GM12878 (cell line): Measurements from ENCODE around the gene CTSE. TPM values are rescaled to one million over a fixed set of nuclear protein-coding genes. Genes with fewer than 3 reads are reported as not detected.

Experiments used
- ATAC-seq: fragments of 200-7000 bp; cut with Tn5 transposase; 3 replicates; pipeline ENCODE4 v1.9.1; 2020; ENCODE audit warnings: mild to moderate bottlenecking, moderate library complexity
- BruUV-seq: library from RNA; stranded (reverse); fragments of 400-500 nt; replicated peaks from 2 replicates; lab custom pipeline; 2021; lab: Mats Ljungman, UMichigan
- CTCF ChIA-PET: fragments of 300-600 bp; sonication (Branson Sonifier 250); formaldehyde crosslinking; extraction: SDS; loops from one replicate; lab custom pipeline; 2021; ENCODE audit warnings: inconsistent platforms; lab: Yijun Ruan, JAX
- POLR2A ChIA-PET: fragments of 350-600 bp; formaldehyde crosslinking; extraction: SDS; loops from one replicate; lab custom pipeline; 2021; ENCODE audit warnings: inconsistent platforms; lab: Charles Lee
- RAD21 ChIA-PET: fragments of 300-600 bp; sonication (Branson Sonifier 250); formaldehyde crosslinking; loops from one replicate; lab custom pipeline; 2023; ENCODE audit warnings: antibody characterized with exemption; ENCODE audit not compliant: unreplicated experiment; lab: Charles Lee
- SMC1A ChIA-PET: fragments of 300-600 bp; sonication (Branson Sonifier 250); formaldehyde crosslinking; loops from one replicate; lab custom pipeline; 2023; ENCODE audit not compliant: unreplicated experiment, uncharacterized antibody; lab: Charles Lee
- DNase-seq: peaks from one replicate; pipeline ENCODE4 v3.0.0-alpha.2; 2011; ENCODE audit warnings: low read depth, low spot score
- FAIRE-seq: peaks from 3 replicates; lab custom pipeline; 2011; peaks lifted over from hg19 to GRCh38; lab: Jason Lieb, UNC
- H2AFZ ChIP-seq: 2 replicates; pipeline ENCODE4 v1.6.0; 2011; ENCODE audit warnings: low read depth, low read length, control low read depth; ENCODE audit not compliant: control insufficient read depth
- H3K27ac ChIP-seq: 2 replicates; pipeline ENCODE4 v1.5.1; 2011; ENCODE audit warnings: control low read depth; ENCODE audit not compliant: control insufficient read depth, insufficient read depth
- H3K27me3 ChIP-seq, 2 experiments: replicated peaks in 1 of 2; 2 replicates each; pipeline versions ENCODE4 v1.6.0 to v1.6.1; 2011; ENCODE audit warnings: low read length in 1 of 2; ENCODE audit not compliant: control insufficient read depth in 2 of 2, insufficient read depth in 2 of 2
- H3K36me3 ChIP-seq, 2 experiments: 2 replicates each; pipeline ENCODE4 v1.5.1; 2011; ENCODE audit warnings: low read length in 1 of 2; ENCODE audit not compliant: control insufficient read depth in 2 of 2, insufficient read depth in 2 of 2
- H3K4me1 ChIP-seq: 2 replicates; pipeline ENCODE4 v1.6.1; 2011; ENCODE audit warnings: mild to moderate bottlenecking, low read length, moderate library complexity, mixed read lengths; ENCODE audit not compliant: control insufficient read depth, insufficient read depth
- H3K4me2 ChIP-seq: 2 replicates; pipeline ENCODE4 v1.6.0; 2011; ENCODE audit warnings: control low read depth; ENCODE audit not compliant: control insufficient read depth, insufficient read depth
- H3K4me3 ChIP-seq: fragments of 200-600 bp; sonication (generic); 2 replicates; pipeline ENCODE4 v1.5.1; 2016
- H3K79me2 ChIP-seq: 2 replicates; pipeline ENCODE4 v1.6.0; 2011; ENCODE audit warnings: low read length; ENCODE audit not compliant: control insufficient read depth, insufficient read depth
- H3K9ac ChIP-seq: 2 replicates; pipeline ENCODE4 v1.8.0; 2011; ENCODE audit warnings: low read length, control low read depth, mixed read lengths; ENCODE audit not compliant: control insufficient read depth, insufficient read depth
- H3K9me3 ChIP-seq: replicated peaks from 3 replicates; pipeline ENCODE4 v1.5.1; 2011; ENCODE audit warnings: mild to moderate bottlenecking, low read length; ENCODE audit not compliant: control insufficient read depth, insufficient read depth
- H4K20me1 ChIP-seq: 2 replicates; pipeline ENCODE4 v1.6.0; 2011; ENCODE audit not compliant: control insufficient read depth, insufficient read depth
- BCL11A ChIP-seq: IDR thresholded peaks from 2 replicates; pipeline ENCODE4 v1.6.1; 2011; ENCODE audit warnings: low read depth, low read length
- BMI1 ChIP-seq: fragments of 450-650 bp; IDR thresholded peaks from 2 replicates; pipeline ENCODE4 v1.6.1; 2016; ENCODE audit warnings: mild to moderate bottlenecking, moderate library complexity, borderline replicate concordance
- CBX3 ChIP-seq: fragments of 200-600 bp; sonication (generic); IDR thresholded peaks from 2 replicates; pipeline ENCODE4 v1.6.1; 2016; ENCODE audit warnings: low read depth, borderline replicate concordance
- CREM ChIP-seq: IDR thresholded peaks from 2 replicates; pipeline ENCODE4 v1.6.1; 2014; ENCODE audit warnings: antibody characterized with exemption, low read depth
- EP300 ChIP-seq, 2 experiments: fragments of 150-350 bp in 1 of 2; IDR thresholded peaks; 2 replicates each; pipeline ENCODE4 v1.6.1; 2011 to 2012; ENCODE audit warnings: low read depth in 2 of 2, low read length in 2 of 2, borderline replicate concordance in 1 of 2, improper control_type of control experiment in 1 of 2, inconsistent platforms in 1 of 2; ENCODE audit not compliant: control insufficient read depth in 1 of 2
- FOXM1 ChIP-seq: IDR thresholded peaks from 2 replicates; pipeline ENCODE4 v1.6.1; 2012; ENCODE audit warnings: low read depth, mild to moderate bottlenecking, inconsistent platforms, low read length, moderate library complexity
- POLR2A ChIP-seq: IDR thresholded peaks from 2 replicates; pipeline ENCODE4 v1.6.1; 2011; ENCODE audit warnings: low read depth, mild to moderate bottlenecking, low read length
- POLR2AphosphoS2 ChIP-seq: IDR thresholded peaks from 2 replicates; pipeline ENCODE4 v1.6.1; 2011; ENCODE audit warnings: low read depth, mild to moderate bottlenecking, low read length, improper control_type of control experiment, moderate library complexity
- RFX5 ChIP-seq: IDR thresholded peaks from 2 replicates; pipeline ENCODE4 v1.6.1; 2011; ENCODE audit warnings: low read depth, low read length, improper control_type of control experiment
- SMAD1 ChIP-seq: fragments of 450-650 bp; IDR thresholded peaks from 2 replicates; pipeline ENCODE4 v1.6.1; 2018; ENCODE audit warnings: mild to moderate bottlenecking, low read depth; ENCODE audit not compliant: partially characterized antibody
- SMAD5 ChIP-seq: IDR thresholded peaks from 2 replicates; pipeline ENCODE4 v1.6.1; 2016; ENCODE audit warnings: antibody characterized with exemption, low read depth
- SP1 ChIP-seq: IDR thresholded peaks from one replicate; pipeline ENCODE4 v1.6.1; 2011; ENCODE audit warnings: low read depth, low read length
- TAF1 ChIP-seq: IDR thresholded peaks from 2 replicates; pipeline ENCODE4 v1.6.1; 2011; ENCODE audit warnings: mild to moderate bottlenecking, low read depth, low read length, borderline replicate concordance
- TBL1XR1 ChIP-seq: IDR thresholded peaks from 2 replicates; pipeline ENCODE4 v1.6.1; 2012; ENCODE audit warnings: low read depth, low read length, improper control_type of control experiment
- YY1 ChIP-seq: IDR thresholded peaks from 2 replicates; pipeline ENCODE4 v1.6.1; 2011; ENCODE audit warnings: low read depth, mild to moderate bottlenecking, low read length
- WGBS: methylation state at CpG from one replicate; pipeline ENCODE4 v1.1.6; 2016; ENCODE audit warnings: low lambda C conversion rate; ENCODE audit not compliant: insufficient replicate concordance, insufficient coverage; ENCODE audit errors: missing lambda C conversion rate; 5-methylcytosine and 5-hydroxymethylcytosine counted together
- in situ Hi-C: fragments of 300-500 bp; cut with MboI; formaldehyde crosslinking; loops from 9 replicates; pipeline ENCODE4 v1.14.3; 2018; ENCODE audit warnings: mixed read lengths
- intact Hi-C: fragments of 100-400 bp; cut with micrococcal nuclease; formaldehyde crosslinking; loops from one replicate; pipeline ENCODE4 v1.14.2; 2022; ENCODE audit not compliant: unreplicated experiment
- polyA plus RNA-seq, 11 experiments: library from polyadenylated mRNA; depleted of rRNA in 4 of 11; unstranded in 6 of 11; stranded (reverse) in 5 of 11; fragments of >200 nt; fragmentation: Nextera tagmentation in 4 of 11; fragmentation: Illumina TruSeq in 1 of 11; extraction: Ambion mirVana in 4 of 11; extraction: Trizol in 1 of 11; gene quantifications; 1 replicate in 1 of 11; 2 replicates in 10 of 11; pipeline versions ENCODE4 v1.2.1 to v1.2.3, GENCODE V29; 2011 to 2016; ENCODE audit warnings: inconsistent platforms in 2 of 11, missing spikeins in 2 of 11, low read depth in 1 of 11
- total RNA-seq, 4 experiments: library from RNA; depleted of rRNA in 3 of 4; stranded (reverse); fragments of >200 nt in 3 of 4; fragmentation: Illumina TruSeq in 1 of 4; extraction: Trizol in 1 of 4; gene quantifications; 2 replicates each; pipeline versions ENCODE4 v1.2.1 to v1.2.3, GENCODE V29; 2013 to 2021
- TF ChIP-seq, protein P1 (sequence below): IDR thresholded peaks from 2 replicates; pipeline ENCODE4 v1.6.1; 2011; ENCODE audit warnings: mild to moderate bottlenecking, low read depth, low read length, moderate library complexity; ENCODE audit not compliant: insufficient replicate concordance
- TF ChIP-seq, protein P2 (sequence below): IDR thresholded peaks from 2 replicates; pipeline ENCODE4 v1.6.1; 2012; ENCODE audit warnings: improper control_type of control experiment, low read depth, low read length; ENCODE audit not compliant: insufficient replicate concordance

CTSE gene
- total and polyA plus RNA-seq, 10 of the 15 experiments (the other 5 are each of a cell fraction or from before 2014, with no cell fraction given): 0.26 TPM; not detected in 9

DNA sequence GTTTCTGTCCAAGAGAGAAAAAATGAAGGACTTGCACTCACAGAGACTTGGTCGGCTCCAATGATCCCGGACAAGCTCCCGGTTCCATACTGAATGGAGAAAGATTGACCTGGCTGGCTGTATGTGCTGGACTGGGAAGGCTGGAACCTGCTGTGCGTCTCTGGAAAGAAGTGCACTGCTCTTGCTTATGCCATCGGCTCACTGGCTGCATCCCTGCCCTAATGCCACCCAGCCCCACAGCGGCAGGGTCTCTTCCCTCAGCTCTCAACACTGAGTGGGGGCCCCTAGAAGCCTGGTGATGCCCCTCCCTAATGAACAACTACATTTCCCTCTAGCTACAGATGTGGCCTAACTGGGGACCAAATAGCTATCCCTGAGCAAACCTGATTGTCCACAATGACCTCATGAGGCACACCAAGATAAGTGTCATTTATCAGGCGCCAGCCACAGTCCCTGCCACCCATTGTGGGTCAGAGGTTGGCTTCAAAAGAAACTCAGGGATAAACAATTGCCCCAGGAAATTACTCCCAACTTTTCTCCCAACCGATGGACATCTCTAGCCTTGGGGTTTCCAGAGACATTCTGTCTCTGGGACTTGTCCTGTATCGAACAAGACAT, 2.6 kb downstream of the CTSE start:
- WGBS: 45% methylated on average over 9 of the region's 9 CpGs
- Histone ChIP-seq H3K36me3 (no peaks in the 10 kb centered on the region), H3K27me3 (peaks cover 0 to 5% of the 10 kb centered on the region in 2 experiments; a peak in 2 of 4 replicates), H3K79me2 (no peaks in the 10 kb centered on the region), H2AFZ (no peak overlapping the region), H3K4me1 (no peaks in the 10 kb centered on the region), H3K4me3 (no peak overlapping the region), H3K27ac (no peak overlapping the region), H3K9me3 (no peaks in the 10 kb centered on the region), H3K9ac (no peak overlapping the region), H4K20me1 (no peaks in the 10 kb centered on the region), H3K4me2 (no peak overlapping the region)
- in situ Hi-C loops (no loop called here), intact Hi-C loops (no loop called here)
- SMC1A ChIA-PET: interaction anchor here (2.0 kb wide), 1 partner anchor 10 kb away, joined by 10 read pairs; no protein-coding TSS in a partner anchor
- CTCF ChIA-PET: interaction anchor here (1.0 to 1.5 kb wide), 3 partner anchors 9 to 85 kb away, joined by 3 to 8 read pairs (median 5); no protein-coding TSS in a partner anchor
- ATAC-seq (no peak), DNase-seq (no peak), FAIRE-seq (no peak)
- RAD21 ChIA-PET: interaction anchor here (1.0 to 1.3 kb wide), 2 partner anchors 12 to 44 kb away, joined by 3 read pairs; no protein-coding TSS in a partner anchor
- no TSS peak for BruUV-seq
- POLR2A ChIA-PET: no interaction called here
- TF ChIP-seq YY1 (no peak), FOXM1 (no peak), SMAD5 (no peak), POLR2A (no peak), CBX3 (no peak), BCL11A (no peak), BMI1 (no peak), SMAD1 (no peak), EP300 (IDR thresholded peaks at IDR 0.05; ENCODE audit: borderline replicate concordance in 1 of 2, control insufficient read depth in 1 of 2, low read depth in 2 of 2, low read length in 2 of 2) (no peak), TAF1 (no peak), RFX5 (no peak), TBL1XR1 (no peak), POLR2AphosphoS2 (no peak), CREM (no peak), SP1 (no peak)
- TF ChIP-seq, protein P1, sequence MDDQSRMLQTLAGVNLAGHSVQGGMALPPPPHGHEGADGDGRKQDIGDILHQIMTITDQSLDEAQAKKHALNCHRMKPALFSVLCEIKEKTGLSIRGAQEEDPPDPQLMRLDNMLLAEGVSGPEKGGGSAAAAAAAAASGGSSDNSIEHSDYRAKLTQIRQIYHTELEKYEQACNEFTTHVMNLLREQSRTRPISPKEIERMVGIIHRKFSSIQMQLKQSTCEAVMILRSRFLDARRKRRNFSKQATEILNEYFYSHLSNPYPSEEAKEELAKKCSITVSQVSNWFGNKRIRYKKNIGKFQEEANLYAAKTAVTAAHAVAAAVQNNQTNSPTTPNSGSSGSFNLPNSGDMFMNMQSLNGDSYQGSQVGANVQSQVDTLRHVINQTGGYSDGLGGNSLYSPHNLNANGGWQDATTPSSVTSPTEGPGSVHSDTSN: no peak
- TF ChIP-seq, protein P2, sequence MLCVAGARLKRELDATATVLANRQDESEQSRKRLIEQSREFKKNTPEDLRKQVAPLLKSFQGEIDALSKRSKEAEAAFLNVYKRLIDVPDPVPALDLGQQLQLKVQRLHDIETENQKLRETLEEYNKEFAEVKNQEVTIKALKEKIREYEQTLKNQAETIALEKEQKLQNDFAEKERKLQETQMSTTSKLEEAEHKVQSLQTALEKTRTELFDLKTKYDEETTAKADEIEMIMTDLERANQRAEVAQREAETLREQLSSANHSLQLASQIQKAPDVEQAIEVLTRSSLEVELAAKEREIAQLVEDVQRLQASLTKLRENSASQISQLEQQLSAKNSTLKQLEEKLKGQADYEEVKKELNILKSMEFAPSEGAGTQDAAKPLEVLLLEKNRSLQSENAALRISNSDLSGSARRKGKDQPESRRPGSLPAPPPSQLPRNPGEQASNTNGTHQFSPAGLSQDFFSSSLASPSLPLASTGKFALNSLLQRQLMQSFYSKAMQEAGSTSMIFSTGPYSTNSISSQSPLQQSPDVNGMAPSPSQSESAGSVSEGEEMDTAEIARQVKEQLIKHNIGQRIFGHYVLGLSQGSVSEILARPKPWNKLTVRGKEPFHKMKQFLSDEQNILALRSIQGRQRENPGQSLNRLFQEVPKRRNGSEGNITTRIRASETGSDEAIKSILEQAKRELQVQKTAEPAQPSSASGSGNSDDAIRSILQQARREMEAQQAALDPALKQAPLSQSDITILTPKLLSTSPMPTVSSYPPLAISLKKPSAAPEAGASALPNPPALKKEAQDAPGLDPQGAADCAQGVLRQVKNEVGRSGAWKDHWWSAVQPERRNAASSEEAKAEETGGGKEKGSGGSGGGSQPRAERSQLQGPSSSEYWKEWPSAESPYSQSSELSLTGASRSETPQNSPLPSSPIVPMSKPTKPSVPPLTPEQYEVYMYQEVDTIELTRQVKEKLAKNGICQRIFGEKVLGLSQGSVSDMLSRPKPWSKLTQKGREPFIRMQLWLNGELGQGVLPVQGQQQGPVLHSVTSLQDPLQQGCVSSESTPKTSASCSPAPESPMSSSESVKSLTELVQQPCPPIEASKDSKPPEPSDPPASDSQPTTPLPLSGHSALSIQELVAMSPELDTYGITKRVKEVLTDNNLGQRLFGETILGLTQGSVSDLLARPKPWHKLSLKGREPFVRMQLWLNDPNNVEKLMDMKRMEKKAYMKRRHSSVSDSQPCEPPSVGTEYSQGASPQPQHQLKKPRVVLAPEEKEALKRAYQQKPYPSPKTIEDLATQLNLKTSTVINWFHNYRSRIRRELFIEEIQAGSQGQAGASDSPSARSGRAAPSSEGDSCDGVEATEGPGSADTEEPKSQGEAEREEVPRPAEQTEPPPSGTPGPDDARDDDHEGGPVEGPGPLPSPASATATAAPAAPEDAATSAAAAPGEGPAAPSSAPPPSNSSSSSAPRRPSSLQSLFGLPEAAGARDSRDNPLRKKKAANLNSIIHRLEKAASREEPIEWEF: no peak
